HUES48 (cell line): Measurements from ENCODE around the gene CTDSP1.
A peak's percentile ranks its signal among the peaks of the same experiment; 100 is the strongest.

Experiments
- H3K27ac ChIP-seq: one replicate; pipeline ENCODE4 v1.7.0; 2013; ENCODE audit warnings: low read depth, low read length, inconsistent platforms
- H3K27me3 ChIP-seq: 2 replicates; pipeline ENCODE4 v1.6.1; 2013; ENCODE audit warnings: mild to moderate bottlenecking, low read length; ENCODE audit not compliant: control insufficient read depth, insufficient read depth
- H3K36me3 ChIP-seq: 2 replicates; pipeline ENCODE4 v1.6.1; 2013; ENCODE audit warnings: low read length; ENCODE audit not compliant: control insufficient read depth, insufficient read depth
- H3K4me1 ChIP-seq: 2 replicates; pipeline ENCODE4 v1.6.1; 2013; ENCODE audit warnings: mild to moderate bottlenecking, low read length; ENCODE audit not compliant: control insufficient read depth, insufficient read depth
- H3K4me3 ChIP-seq: 2 replicates; pipeline ENCODE4 v1.5.1; 2013; ENCODE audit warnings: mild to moderate bottlenecking, low read depth, low read length
- H3K9ac ChIP-seq: 2 replicates; pipeline ENCODE4 v1.6.1; 2013; ENCODE audit warnings: mild to moderate bottlenecking, low read depth, low read length, moderate library complexity
- H3K9me3 ChIP-seq: 2 replicates; pipeline ENCODE4 v1.6.1; 2013; ENCODE audit warnings: low read length; ENCODE audit not compliant: control insufficient read depth, insufficient read depth

The CTDSP1 gene, protein sequence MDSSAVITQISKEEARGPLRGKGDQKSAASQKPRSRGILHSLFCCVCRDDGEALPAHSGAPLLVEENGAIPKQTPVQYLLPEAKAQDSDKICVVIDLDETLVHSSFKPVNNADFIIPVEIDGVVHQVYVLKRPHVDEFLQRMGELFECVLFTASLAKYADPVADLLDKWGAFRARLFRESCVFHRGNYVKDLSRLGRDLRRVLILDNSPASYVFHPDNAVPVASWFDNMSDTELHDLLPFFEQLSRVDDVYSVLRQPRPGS

DNA sequence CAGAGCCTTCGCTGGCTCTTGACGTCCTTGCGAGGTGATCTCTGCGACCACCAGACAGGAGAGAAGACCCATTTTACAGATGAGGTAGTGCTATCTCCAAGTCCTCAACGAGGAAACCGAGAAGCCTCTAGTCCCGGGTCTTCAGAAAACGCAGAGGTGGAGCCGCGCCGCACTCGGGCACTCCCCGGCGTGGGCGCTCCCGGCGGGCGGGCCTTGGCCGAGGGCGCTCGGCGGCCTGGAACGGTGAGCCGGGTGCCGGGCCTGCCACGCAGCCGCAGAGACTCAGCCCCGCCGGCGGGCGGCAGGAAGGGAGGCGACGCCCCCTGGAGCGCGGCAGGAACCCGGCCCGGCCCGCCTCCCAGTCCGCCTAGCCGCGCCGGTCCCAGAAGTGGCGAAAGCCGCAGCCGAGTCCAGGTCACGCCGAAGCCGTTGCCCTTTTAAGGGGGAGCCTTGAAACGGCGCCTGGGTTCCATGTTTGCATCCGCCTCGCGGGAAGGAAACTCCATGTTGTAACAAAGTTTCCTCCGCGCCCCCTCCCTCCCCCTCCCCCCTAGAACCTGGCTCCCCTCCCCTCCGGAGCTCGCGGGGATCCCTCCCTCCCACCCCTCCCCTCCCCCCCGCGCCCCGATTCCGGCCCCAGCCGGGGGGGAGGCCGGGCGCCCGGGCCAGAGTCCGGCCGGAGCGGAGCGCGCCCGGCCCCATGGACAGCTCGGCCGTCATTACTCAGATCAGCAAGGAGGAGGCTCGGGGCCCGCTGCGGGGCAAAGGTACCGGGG is at the start of gene CTDSP1:
Gene CTDSP1, plus strand, starts transcription at position 478 of the 776 bp plus-strand sequence. Its CDS starts 223 bp downstream, at position 701.
- Histone ChIP-seq H3K36me3 (peaks cover 17% of the 10 kb centered on the region), H3K9me3 (no peaks in the 10 kb centered on the region), H3K27me3 (peaks cover 38% of the 10 kb centered on the region), H3K9ac (no peak within 1 kb of the TSS), H3K4me1 (peaks cover 16% of the 10 kb centered on the region), H3K27ac (peak within 1 kb of the TSS; percentile 77), H3K4me3 (peak within 1 kb of the TSS; percentile 73)

DNA sequence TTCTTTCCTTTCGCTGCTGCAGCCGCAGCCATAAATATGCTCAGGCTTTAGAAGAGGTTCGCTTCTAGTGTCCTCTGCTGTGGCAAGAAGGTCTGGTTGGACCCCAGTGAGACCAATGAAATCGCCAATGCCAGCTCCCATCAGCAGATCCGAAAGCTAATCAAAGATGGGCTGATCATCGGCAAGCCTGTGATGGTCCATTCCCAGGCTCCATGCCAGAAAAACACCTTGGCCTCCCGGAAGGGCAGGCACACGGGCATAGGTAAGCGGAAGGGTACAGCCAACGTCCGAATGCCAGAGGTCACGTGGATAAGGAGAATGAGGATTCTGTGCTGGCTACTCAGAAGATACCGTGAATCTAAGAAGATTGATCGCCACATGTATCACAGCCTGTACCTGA is 45.6 kb upstream of the CTDSP1 start:
- no peak overlapping the region for H3K4me3 ChIP-seq
- peaks cover 3% of the 10 kb centered on the region for H3K9me3 ChIP-seq
- no peaks in the 10 kb centered on the region for H3K27me3 ChIP-seq
- H3K27ac ChIP-seq, result no peak overlapping the region
- no peak overlapping the region for H3K9ac ChIP-seq
- no peaks in the 10 kb centered on the region for H3K36me3 ChIP-seq
- peaks cover 11% of the 10 kb centered on the region; the same call in 1 of the 2 replicates for H3K4me1 ChIP-seq

DNA sequence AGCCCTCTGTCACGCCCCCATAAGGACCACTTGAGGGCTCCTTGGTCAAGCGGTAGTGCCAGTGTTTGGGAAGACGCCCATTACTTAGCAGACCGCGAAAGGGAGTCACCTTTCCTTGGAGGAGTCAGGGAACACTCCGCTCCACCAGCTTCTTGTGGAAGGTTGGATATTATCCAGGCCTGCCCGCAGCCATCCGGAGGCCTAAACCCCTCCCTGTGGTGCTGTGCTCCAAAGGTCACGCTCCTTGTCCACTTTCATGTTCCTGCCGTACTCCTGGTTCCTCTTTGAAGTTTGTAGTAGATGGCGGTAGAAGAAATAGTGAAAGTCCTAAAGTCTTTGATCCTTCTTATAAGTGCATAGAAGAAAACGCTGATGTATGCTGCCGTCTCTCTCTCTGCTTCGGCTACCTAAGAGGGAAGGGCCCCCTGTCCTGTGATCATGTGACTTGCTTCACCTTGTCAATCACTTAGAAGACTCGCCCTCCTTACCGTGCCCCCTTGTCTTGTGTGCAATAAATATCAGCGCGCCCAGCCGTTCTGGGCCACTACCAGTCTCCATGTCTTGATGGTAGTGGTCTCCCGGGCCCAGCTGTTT is 44.7 kb upstream of the CTDSP1 start:
- Histone ChIP-seq H3K4me1 (peaks cover 11% of the 10 kb centered on the region; the same call in 1 of the 2 replicates), H3K4me3 (no peak overlapping the region), H3K27me3 (no peaks in the 10 kb centered on the region), H3K36me3 (no peaks in the 10 kb centered on the region), H3K9ac (no peak overlapping the region), H3K9me3 (peaks cover 3% of the 10 kb centered on the region), H3K27ac (no peak overlapping the region)

DNA sequence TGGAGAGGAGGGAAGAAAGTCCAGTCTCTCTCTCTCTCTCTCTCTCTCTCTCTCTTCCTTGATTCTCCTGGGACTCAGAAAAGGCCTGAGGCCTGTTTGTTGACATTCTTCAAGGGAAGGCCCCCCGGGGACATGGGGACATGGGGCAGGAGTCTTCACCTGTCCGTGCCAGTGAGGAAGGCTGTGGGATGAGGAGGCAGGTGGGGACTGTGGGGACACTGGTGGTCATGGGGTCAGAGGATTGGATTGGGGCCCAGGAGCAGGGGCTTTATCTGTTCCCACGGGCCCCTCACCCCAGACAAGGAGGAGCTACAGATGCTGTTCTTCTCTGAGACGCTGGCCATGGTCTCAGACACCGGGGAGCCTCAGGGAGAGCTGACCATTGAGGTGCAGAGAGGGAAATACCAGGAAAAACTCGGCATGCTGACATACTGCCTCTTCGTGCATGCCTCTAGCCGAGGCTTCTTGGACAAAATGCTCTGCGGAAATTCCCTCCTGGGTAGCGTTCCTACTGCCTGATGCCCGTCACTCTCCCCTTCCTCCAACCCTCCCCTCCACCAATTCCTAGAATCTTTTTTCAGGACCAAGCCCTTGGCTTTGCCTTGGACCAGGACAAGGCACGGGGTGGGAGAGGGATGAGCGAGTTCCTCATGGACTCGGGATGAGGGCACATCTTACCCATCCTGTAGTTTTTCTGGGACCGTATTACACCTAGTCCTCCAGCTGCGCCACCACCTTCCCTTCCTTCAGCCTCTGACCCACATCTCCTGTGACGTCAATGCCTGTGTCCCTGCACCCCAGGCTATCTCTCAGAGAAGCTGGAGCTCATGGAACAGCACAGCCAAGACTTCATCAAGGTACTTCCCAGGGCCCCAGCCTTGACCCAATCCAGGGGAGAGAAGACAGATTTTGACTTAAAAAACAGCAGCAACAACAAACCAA is 42.2 kb upstream of the CTDSP1 start:
- Histone ChIP-seq H3K4me1 (peaks cover 11% of the 10 kb centered on the region; the same call in 1 of the 2 replicates), H3K36me3 (no peaks in the 10 kb centered on the region), H3K9me3 (no peaks in the 10 kb centered on the region), H3K27me3 (no peaks in the 10 kb centered on the region), H3K9ac (no peak overlapping the region), H3K4me3 (no peak overlapping the region), H3K27ac (no peak overlapping the region)

DNA sequence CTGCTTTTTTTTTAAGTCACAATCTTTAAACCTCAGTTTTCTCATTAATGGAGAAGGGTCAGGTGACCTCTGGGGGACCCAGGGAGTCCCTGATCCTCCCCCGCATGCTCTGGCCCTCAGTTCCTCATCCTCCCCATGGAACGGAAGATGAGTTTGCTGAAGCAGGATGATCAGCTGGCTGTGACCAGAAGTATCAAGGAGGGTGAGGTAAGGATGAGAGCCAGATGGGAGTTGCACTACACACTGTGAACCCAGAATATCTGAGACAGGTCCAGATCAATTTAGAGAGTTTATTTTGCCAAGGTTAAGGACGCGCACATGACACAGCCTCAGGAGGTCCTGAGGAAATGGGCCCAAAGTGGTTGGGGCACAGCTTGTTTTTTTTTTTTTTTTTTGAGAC is 39.2 kb upstream of the CTDSP1 start:
- Histone ChIP-seq H3K27me3 (no peaks in the 10 kb centered on the region), H3K9me3 (no peaks in the 10 kb centered on the region), H3K4me1 (peaks cover 11% of the 10 kb centered on the region; the same call in 1 of the 2 replicates), H3K27ac (no peak overlapping the region), H3K9ac (no peak overlapping the region), H3K36me3 (no peaks in the 10 kb centered on the region), H3K4me3 (no peak overlapping the region)

DNA sequence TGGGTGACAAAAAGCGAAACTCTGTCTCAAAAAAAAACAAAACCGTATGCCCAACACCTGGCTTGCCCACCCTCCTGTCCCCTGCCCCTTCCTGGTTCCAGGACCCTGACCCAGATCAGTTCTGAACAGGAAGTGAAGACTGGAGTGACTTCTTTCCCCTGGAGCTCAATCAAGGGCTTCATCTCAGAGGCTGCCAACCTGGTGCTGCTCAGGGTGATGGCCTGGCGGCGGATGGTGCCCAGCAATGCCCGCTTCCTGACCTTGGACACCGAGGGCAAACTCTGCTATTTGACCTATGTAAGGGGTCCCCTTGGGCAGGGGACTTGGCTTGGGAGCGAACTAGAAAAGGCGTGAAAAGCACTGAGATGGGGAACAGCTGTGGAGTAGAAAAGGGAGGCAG is 37.1 kb upstream of the CTDSP1 start:
- H3K4me1 ChIP-seq, result peaks cover 4% of the 10 kb centered on the region; the same call in 1 of the 2 replicates
- H3K27ac ChIP-seq, result no peak overlapping the region
- no peaks in the 10 kb centered on the region for H3K36me3 ChIP-seq
- H3K9me3 ChIP-seq, result no peaks in the 10 kb centered on the region
- no peak overlapping the region for H3K4me3 ChIP-seq
- H3K27me3 ChIP-seq, result no peaks in the 10 kb centered on the region
- H3K9ac ChIP-seq, result no peak overlapping the region

DNA sequence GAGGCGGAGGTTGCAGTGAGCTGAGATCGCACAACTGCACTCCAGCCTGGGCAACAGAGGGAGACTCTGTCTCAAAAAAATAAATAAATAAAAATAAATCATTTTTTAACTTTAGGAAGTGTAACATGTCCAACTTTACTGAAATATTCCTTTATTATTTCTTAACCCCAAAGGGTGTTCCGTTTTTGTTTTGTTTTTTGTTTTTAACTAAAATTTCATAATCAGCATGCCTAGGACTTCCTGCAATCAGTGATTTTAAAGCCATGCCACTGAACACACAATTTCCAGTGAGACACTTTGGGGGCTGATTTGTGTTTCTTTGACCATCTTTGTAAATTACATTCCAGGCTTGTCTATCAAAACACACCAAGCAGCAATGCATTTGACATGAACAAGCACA is 35.9 kb upstream of the CTDSP1 start:
- Histone ChIP-seq H3K27ac (no peak overlapping the region), H3K36me3 (no peaks in the 10 kb centered on the region), H3K4me3 (no peak overlapping the region), H3K4me1 (0 out of 2 replicates have a peak, but pooled peaks cover 3% of the 10 kb centered on the region), H3K9me3 (no peaks in the 10 kb centered on the region), H3K27me3 (no peaks in the 10 kb centered on the region), H3K9ac (no peak overlapping the region)

DNA sequence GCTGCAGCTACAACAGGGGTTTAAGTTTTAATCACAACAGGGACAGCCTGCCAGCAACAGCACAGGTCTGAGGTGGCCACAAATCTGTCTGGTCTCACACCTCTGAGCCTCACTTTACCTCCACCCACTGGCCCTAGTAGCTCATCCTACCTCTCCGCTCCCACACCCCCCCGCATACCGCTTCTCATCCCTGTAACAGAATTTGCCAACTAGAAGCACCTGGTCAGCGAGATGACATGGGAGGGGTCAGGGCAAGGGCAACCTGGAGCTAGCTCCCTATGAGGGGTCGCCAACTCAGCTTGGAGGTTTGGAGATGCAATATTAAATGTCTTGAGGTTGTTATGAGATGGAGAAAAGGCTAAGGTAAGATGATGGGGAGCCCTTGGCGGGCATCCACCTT is 35.5 kb upstream of the CTDSP1 start:
- H3K27ac ChIP-seq, result no peak overlapping the region
- H3K27me3 ChIP-seq, result no peaks in the 10 kb centered on the region
- H3K9me3 ChIP-seq, result no peaks in the 10 kb centered on the region
- 0 out of 2 replicates have a peak, but pooled peaks cover 3% of the 10 kb centered on the region for H3K4me1 ChIP-seq
- H3K9ac ChIP-seq, result no peak overlapping the region
- H3K4me3 ChIP-seq, result no peak overlapping the region
- H3K36me3 ChIP-seq, result no peaks in the 10 kb centered on the region

DNA sequence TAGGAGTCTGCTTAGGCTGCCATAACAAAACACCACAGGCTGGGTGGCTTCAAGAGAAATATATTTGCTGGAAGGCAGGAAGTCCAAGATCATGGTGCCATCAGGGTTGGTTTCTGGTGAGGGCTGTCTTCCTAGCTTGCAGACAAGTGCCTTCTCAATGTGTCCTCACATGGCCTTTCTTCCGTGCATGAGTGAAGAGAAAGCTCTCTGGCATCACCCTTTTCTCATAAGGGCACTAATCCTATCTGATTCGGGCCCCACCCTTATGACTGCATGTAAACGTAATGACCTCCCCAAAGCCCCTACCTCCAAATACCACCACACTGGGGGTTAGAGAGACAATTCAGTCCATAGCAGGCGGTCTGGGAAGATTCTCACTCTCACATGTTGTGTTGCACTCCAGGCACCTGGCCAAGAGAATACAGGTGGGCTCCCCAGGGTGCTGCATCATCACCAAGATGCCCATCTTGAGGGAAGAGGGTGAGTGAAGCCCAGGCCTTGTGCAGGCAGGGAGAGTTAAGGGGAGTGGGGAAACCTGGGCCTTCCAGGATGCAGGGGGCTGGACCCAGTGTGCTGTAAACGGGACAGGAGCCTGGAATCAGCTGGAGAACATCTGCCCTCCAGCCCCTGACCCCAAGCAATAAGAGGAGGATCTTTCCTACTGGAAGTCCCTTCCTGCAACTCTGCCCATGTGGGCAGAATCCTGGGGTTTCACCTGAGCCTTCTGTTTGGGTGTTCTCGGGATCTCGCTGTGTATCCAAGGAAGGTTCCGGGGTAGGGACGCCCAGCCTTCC is 32.9 kb upstream of the CTDSP1 start:
- no peak overlapping the region for H3K27ac ChIP-seq

More for the DNA sequence above, 32.9 kb upstream of the CTDSP1 start:
- Histone ChIP-seq H3K9ac (no peak overlapping the region), H3K4me1 (0 out of 2 replicates have a peak, but pooled peaks cover 3% of the 10 kb centered on the region), H3K4me3 (peak overlapping the region; percentile 78), H3K27me3 (no peaks in the 10 kb centered on the region), H3K9me3 (no peaks in the 10 kb centered on the region), H3K36me3 (no peaks in the 10 kb centered on the region)
